HL-60 (cell line): ENCODE data around the gene EML6.

ENCODE experiments used
- DNase-seq, 2 experiments: peaks; one replicate each; pipeline ENCODE4 v3.0.0-alpha.2; 2010 to 2020; ENCODE audit warnings: low read depth in 1 of 2, low spot score in 1 of 2
- H3K27ac ChIP-seq: fragments of 250-450 bp; sonication (Bioruptor Pico); replicated peaks from 2 replicates; pipeline ENCODE4 v1.5.1; 2020; ENCODE audit warnings: mild to moderate bottlenecking, moderate library complexity
- H3K27me3 ChIP-seq: fragments of 250-450 bp; sonication (Bioruptor Pico); 2 replicates; pipeline ENCODE4 v1.5.1; 2021; ENCODE audit warnings: mild to moderate bottlenecking, moderate library complexity; ENCODE audit not compliant: insufficient read depth, poor library complexity, severe bottlenecking
- H3K4me3 ChIP-seq: replicated peaks from 2 replicates; pipeline ENCODE4 v1.5.1; 2011; ENCODE audit warnings: mild to moderate bottlenecking, control low read depth, low read length; ENCODE audit not compliant: insufficient read depth
- GABPA ChIP-seq: IDR thresholded peaks from 2 replicates; pipeline ENCODE4 v1.6.1; 2012; ENCODE audit warnings: low read depth
- POLR2AphosphoS5 ChIP-seq: IDR thresholded peaks from 2 replicates; pipeline ENCODE4 v1.6.1; 2012; ENCODE audit warnings: low read depth
- SPI1 ChIP-seq: IDR thresholded peaks from 2 replicates; pipeline ENCODE4 v1.6.1; 2012; ENCODE audit warnings: low read depth, mild to moderate bottlenecking, borderline replicate concordance
- TF ChIP-seq, protein P1 (sequence below): IDR thresholded peaks from 2 replicates; pipeline ENCODE4 v1.6.1; 2012; ENCODE audit warnings: low read depth; ENCODE audit not compliant: insufficient replicate concordance
- TF ChIP-seq, protein P2 (sequence below): IDR thresholded peaks from one replicate; pipeline ENCODE4 v1.5.1; 2011; ENCODE audit warnings: low read length, control low read depth, inconsistent platforms; ENCODE audit not compliant: insufficient read depth

The EML6 gene

GRCh38 chr2:54967269-54967668 lies 243.8 kb downstream of the EML6 start:
- Histone ChIP-seq H3K4me3 (no peak overlapping the region), H3K27ac (no peak overlapping the region), H3K27me3 (no peaks in the 10 kb centered on the region)
- TF ChIP-seq SPI1 (no peak), GABPA (no peak), POLR2AphosphoS5 (no peak)
- TF ChIP-seq, protein P1, sequence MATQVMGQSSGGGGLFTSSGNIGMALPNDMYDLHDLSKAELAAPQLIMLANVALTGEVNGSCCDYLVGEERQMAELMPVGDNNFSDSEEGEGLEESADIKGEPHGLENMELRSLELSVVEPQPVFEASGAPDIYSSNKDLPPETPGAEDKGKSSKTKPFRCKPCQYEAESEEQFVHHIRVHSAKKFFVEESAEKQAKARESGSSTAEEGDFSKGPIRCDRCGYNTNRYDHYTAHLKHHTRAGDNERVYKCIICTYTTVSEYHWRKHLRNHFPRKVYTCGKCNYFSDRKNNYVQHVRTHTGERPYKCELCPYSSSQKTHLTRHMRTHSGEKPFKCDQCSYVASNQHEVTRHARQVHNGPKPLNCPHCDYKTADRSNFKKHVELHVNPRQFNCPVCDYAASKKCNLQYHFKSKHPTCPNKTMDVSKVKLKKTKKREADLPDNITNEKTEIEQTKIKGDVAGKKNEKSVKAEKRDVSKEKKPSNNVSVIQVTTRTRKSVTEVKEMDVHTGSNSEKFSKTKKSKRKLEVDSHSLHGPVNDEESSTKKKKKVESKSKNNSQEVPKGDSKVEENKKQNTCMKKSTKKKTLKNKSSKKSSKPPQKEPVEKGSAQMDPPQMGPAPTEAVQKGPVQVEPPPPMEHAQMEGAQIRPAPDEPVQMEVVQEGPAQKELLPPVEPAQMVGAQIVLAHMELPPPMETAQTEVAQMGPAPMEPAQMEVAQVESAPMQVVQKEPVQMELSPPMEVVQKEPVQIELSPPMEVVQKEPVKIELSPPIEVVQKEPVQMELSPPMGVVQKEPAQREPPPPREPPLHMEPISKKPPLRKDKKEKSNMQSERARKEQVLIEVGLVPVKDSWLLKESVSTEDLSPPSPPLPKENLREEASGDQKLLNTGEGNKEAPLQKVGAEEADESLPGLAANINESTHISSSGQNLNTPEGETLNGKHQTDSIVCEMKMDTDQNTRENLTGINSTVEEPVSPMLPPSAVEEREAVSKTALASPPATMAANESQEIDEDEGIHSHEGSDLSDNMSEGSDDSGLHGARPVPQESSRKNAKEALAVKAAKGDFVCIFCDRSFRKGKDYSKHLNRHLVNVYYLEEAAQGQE = no peak
- TF ChIP-seq, protein P2, sequence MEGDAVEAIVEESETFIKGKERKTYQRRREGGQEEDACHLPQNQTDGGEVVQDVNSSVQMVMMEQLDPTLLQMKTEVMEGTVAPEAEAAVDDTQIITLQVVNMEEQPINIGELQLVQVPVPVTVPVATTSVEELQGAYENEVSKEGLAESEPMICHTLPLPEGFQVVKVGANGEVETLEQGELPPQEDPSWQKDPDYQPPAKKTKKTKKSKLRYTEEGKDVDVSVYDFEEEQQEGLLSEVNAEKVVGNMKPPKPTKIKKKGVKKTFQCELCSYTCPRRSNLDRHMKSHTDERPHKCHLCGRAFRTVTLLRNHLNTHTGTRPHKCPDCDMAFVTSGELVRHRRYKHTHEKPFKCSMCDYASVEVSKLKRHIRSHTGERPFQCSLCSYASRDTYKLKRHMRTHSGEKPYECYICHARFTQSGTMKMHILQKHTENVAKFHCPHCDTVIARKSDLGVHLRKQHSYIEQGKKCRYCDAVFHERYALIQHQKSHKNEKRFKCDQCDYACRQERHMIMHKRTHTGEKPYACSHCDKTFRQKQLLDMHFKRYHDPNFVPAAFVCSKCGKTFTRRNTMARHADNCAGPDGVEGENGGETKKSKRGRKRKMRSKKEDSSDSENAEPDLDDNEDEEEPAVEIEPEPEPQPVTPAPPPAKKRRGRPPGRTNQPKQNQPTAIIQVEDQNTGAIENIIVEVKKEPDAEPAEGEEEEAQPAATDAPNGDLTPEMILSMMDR = no peak
- DNase-seq = no peak

DNA sequence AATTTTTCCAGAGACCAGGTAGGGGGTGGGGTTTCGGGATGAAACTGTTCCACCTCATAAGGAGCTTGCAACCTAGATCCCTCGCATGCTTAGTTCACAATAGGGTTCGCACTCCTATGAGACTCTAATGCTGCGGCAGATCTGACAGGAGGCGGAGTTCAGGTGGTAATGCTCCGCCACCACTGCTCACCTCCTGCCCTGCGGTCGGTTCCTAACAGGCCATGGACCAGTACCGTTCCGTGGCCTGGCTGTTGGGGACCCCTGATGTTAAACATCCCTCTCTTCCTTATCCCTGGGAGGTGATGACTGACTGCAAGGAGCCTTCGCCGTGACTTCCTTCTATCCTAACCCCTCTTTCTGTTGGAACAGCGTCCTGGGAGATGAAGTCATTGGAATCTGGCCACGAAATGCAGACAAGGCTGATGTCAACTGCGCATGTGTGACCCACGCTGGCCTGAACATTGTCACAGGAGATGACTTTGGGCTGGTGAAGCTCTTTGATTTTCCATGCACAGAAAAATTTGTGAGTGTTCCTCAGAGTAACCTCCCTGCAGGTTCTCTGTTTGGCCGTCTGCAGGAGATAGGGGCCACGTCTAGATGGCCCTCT lies 244.4 kb downstream of the EML6 start:
- H3K27ac ChIP-seq = no peak overlapping the region
- TF ChIP-seq POLR2AphosphoS5 = no peak; the same call in 1 of the 2 replicates
- no peak for TF ChIP-seq GABPA
- TF ChIP-seq, protein P2 = no peak
- TF ChIP-seq, protein P1 = no peak
- TF ChIP-seq SPI1 = no peak
- no peak overlapping the region for H3K4me3 ChIP-seq
- no peaks in the 10 kb centered on the region for H3K27me3 ChIP-seq
- DNase-seq = no peak

- peak; percentile 34; the same call in 1 of the 2 replicates for TF ChIP-seq POLR2AphosphoS5
- no peak for TF ChIP-seq GABPA
- no peak overlapping the region for H3K4me3 ChIP-seq
Observed at GRCh38 chr2:54968561-54969218, 245.2 kb downstream of the EML6 start.

GRCh38 chr2:54969295-54969939 lies 246.0 kb downstream of the EML6 start:
- 0 out of 2 replicates have a peak, but pooled peaks have one; percentile 1 for TF ChIP-seq POLR2AphosphoS5
- TF ChIP-seq, protein P2 = no peak
- H3K4me3 ChIP-seq = no peak overlapping the region

More at GRCh38 chr2:54968561-54969218, 245.2 kb downstream of the EML6 start:
- Histone ChIP-seq H3K27ac (no peak overlapping the region), H3K27me3 (no peaks in the 10 kb centered on the region)
- DNase-seq = no peak

More at GRCh38 chr2:54969295-54969939, 246.0 kb downstream of the EML6 start:
- Histone ChIP-seq H3K27me3 (no peaks in the 10 kb centered on the region), H3K27ac (no peak overlapping the region)
- no peak for DNase-seq
